Activated naive CD8-positive, alpha-beta T cell treated with anti-CD3 and anti-CD28 coated beads for 36 hours (primary cell): Measurements from ENCODE around the gene RGS3. TPM values are rescaled to one million over a fixed set of nuclear protein-coding genes. Genes with fewer than 3 reads are reported as not detected.

Experiments
- DNase-seq: peaks from one replicate; pipeline ENCODE4 v3.0.0; 2021
- H3K27ac Mint-ChIP-seq: one replicate; pipeline ENCODE4 v1.8.0; 2022; ENCODE audit warnings: mild to moderate bottlenecking, moderate library complexity, mixed read lengths
- H3K27me3 Mint-ChIP-seq: one replicate; pipeline ENCODE4 v1.8.0; 2022; ENCODE audit warnings: mild to moderate bottlenecking, mixed read lengths
- H3K36me3 Mint-ChIP-seq: one replicate; pipeline ENCODE4 v1.8.0; 2021; ENCODE audit warnings: mild to moderate bottlenecking, mixed read lengths
- H3K4me1 Mint-ChIP-seq: one replicate; pipeline ENCODE4 v1.8.0; 2021; ENCODE audit warnings: mixed read lengths
- H3K4me3 Mint-ChIP-seq: one replicate; pipeline ENCODE4 v1.8.0; 2022; ENCODE audit warnings: mild to moderate bottlenecking, moderate library complexity, mixed read lengths
- H3K9me3 Mint-ChIP-seq: one replicate; pipeline ENCODE4 v1.8.0; 2022; ENCODE audit warnings: mixed read lengths
- total RNA-seq, 2 experiments: library from RNA; stranded (reverse); gene quantifications; one replicate each; pipeline ENCODE4 v1.2.3, GENCODE V29; 2021

The RGS3 gene
- total RNA-seq, 2 experiments from 2014 or later = 61.7 to 65.0 TPM

DNA sequence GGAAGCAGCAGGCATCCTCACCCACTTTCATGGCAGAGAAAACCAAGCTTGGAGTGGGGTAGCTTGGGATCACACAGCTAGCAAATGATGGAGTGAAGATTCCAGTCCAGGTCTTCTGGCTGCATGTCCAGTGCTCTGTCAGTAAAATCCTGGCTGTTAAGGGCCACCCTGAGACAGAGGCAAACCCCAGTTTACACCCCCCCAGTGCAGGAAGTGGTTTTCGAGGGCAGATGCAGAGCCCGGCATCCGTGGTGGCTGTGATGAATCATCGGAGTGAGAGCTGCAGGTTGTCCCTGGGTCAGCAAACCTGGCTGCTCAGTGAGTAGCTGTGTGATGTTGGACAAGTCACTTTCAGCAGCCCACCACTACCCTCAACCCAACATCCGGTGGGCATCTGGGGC lies 115.4 kb downstream of the RGS3 start:
- H3K36me3 Mint-ChIP-seq = peaks cover 32% of the 10 kb centered on the region
- DNase-seq = peak; percentile 89
- peak overlapping the region; percentile 59 for H3K4me3 Mint-ChIP-seq
- H3K9me3 Mint-ChIP-seq = no peaks in the 10 kb centered on the region
- H3K4me1 Mint-ChIP-seq = peaks cover 80% of the 10 kb centered on the region
- no peaks in the 10 kb centered on the region for H3K27me3 Mint-ChIP-seq
- H3K27ac Mint-ChIP-seq = peak overlapping the region; percentile 93

DNA sequence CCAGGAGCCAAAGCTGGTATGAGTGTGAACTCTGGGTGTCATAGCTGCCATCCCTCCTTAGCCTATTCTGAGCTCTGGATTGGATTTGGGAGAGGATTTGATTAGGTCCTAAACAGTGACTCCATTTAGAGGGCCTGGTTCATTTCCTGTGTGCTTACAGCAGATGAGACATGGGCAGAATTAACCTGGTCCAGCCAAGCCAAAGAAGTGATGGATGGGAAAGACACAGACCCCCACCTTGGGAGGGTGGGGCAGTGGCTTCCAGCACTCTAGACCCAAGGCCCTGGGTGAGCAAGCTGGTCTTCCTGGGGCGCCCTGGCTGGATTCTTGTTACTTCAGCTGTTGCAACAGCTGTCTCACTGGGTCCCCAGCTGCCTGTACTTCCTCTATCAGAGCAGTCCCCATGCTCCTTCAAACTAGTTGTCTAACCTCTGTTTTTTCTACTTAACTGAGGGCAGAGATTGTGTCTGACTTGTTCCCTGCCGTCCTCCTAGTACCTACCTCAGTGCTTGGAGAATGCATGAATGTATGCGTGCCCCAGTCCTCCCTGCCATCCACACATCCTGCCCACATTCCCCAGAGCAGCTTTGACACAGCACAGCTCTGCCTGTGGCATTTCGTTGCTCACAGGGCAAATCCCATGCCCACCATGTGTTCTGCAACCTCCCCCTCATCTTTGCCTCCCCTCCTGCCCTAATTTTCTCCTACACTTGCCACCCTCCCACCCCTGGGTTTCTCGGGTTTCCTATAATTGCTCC lies 115.9 kb downstream of the RGS3 start:
- DNase-seq = no peak
- peaks cover 29% of the 10 kb centered on the region for H3K36me3 Mint-ChIP-seq
- H3K4me1 Mint-ChIP-seq = peaks cover 76% of the 10 kb centered on the region
- no peaks in the 10 kb centered on the region for H3K27me3 Mint-ChIP-seq
- no peaks in the 10 kb centered on the region for H3K9me3 Mint-ChIP-seq
- H3K27ac Mint-ChIP-seq = peak overlapping the region; percentile 93
- H3K4me3 Mint-ChIP-seq = peak overlapping the region; percentile 75

GRCh38 chr9:113580041-113580953 lies 116.8 kb downstream of the RGS3 start:
- H3K4me1 Mint-ChIP-seq = peaks cover 81% of the 10 kb centered on the region
- DNase-seq = peak; percentile 58
- H3K9me3 Mint-ChIP-seq = no peaks in the 10 kb centered on the region
- H3K36me3 Mint-ChIP-seq = peaks cover 29% of the 10 kb centered on the region
- H3K4me3 Mint-ChIP-seq = peak overlapping the region; percentile 75
- peak overlapping the region; percentile 93 for H3K27ac Mint-ChIP-seq
- H3K27me3 Mint-ChIP-seq = no peaks in the 10 kb centered on the region

DNA sequence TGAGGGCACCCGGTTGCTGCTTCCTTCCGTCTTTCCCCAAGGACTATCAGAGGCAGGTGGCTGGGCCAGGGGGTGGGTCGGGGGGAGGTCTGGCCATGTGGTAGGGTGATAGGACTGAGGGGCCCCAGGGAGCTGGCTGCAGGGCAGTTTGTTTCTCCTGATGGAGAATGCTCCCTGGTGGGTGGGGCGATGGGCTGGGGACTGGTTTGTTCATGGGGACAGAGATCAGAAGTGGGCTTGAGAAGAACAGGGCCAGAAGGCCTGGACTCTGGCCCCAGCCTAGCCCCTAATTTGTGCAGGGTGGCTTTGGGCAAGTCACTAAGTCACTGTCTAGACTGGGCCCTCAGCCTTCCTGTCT lies 117.4 kb downstream of the RGS3 start:
- Mint-ChIP-seq H3K4me1 (peaks cover 80% of the 10 kb centered on the region), H3K36me3 (peaks cover 36% of the 10 kb centered on the region), H3K27me3 (no peaks in the 10 kb centered on the region), H3K9me3 (no peaks in the 10 kb centered on the region), H3K4me3 (peak overlapping the region; percentile 75), H3K27ac (peak overlapping the region; percentile 93)
- no peak for DNase-seq

- peaks cover 89% of the 10 kb centered on the region for H3K4me1 Mint-ChIP-seq
- no peaks in the 10 kb centered on the region for H3K27me3 Mint-ChIP-seq
- DNase-seq = peak; percentile 84
- peak overlapping the region; percentile 93 for H3K27ac Mint-ChIP-seq
- H3K9me3 Mint-ChIP-seq = no peaks in the 10 kb centered on the region
- H3K36me3 Mint-ChIP-seq = peaks cover 34% of the 10 kb centered on the region
- peak overlapping the region; percentile 75 for H3K4me3 Mint-ChIP-seq
Observed at GRCh38 chr9:113581865-113582697, 118.6 kb downstream of the RGS3 start.

DNA sequence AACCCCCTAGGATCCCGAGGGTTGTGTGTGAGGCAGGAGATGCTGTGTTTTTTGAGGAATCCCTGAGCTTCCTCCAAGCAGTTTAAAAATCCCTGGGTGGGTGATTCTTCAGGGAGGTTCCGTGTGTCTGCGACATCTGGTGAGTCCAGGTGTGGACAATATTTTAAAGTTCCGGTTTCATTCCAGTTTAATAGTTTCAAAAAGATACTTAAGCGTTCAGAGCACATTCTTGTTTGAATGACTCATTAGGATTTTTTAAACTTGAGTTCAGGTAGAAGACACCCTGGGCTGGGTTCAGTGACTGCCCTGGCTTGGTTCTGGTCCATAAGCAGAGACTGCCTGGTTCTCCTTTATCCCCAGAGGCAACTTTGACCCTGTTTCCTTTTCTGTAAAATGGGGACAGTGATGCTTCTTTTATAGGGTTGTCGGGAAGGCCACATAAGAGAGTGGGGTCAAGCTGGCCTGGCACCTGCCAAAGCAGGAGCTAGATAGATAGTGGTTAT lies 119.2 kb downstream of the RGS3 start:
- peak overlapping the region; percentile 93 for H3K27ac Mint-ChIP-seq
- no peaks in the 10 kb centered on the region for H3K9me3 Mint-ChIP-seq
- no peak for DNase-seq
- peak overlapping the region; percentile 75 for H3K4me3 Mint-ChIP-seq
- peaks cover 36% of the 10 kb centered on the region for H3K36me3 Mint-ChIP-seq
- H3K27me3 Mint-ChIP-seq = no peaks in the 10 kb centered on the region
- peaks cover 83% of the 10 kb centered on the region for H3K4me1 Mint-ChIP-seq

DNA sequence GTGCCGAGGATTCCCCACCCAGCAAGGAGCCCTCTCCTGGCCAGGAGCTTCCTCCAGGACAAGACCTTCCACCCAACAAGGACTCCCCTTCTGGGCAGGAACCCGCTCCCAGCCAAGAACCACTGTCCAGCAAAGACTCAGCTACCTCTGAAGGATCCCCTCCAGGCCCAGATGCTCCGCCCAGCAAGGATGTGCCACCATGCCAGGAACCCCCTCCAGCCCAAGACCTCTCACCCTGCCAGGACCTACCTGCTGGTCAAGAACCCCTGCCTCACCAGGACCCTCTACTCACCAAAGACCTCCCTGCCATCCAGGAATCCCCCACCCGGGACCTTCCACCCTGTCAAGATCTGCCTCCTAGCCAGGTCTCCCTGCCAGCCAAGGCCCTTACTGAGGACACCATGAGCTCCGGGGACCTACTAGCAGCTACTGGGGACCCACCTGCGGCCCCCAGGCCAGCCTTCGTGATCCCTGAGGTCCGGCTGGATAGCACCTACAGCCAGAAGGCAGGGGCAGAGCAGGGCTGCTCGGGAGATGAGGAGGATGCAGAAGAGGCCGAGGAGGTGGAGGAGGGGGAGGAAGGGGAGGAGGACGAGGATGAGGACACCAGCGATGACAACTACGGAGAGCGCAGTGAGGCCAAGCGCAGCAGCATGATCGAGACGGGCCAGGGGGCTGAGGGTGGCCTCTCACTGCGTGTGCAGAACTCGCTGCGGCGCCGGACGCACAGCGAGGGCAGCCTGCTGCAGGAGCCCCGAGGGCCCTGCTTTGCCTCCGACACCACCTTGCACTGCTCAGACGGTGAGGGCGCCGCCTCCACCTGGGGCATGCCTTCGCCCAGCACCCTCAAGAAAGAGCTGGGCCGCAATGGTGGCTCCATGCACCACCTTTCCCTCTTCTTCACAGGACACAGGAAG lies 120.2 kb downstream of the RGS3 start:
- Mint-ChIP-seq H3K36me3 (peaks cover 36% of the 10 kb centered on the region), H3K4me3 (no peak overlapping the region), H3K27me3 (no peaks in the 10 kb centered on the region), H3K9me3 (no peaks in the 10 kb centered on the region), H3K4me1 (peaks cover 74% of the 10 kb centered on the region), H3K27ac (peak overlapping the region; percentile 78)
- no peak for DNase-seq

DNA sequence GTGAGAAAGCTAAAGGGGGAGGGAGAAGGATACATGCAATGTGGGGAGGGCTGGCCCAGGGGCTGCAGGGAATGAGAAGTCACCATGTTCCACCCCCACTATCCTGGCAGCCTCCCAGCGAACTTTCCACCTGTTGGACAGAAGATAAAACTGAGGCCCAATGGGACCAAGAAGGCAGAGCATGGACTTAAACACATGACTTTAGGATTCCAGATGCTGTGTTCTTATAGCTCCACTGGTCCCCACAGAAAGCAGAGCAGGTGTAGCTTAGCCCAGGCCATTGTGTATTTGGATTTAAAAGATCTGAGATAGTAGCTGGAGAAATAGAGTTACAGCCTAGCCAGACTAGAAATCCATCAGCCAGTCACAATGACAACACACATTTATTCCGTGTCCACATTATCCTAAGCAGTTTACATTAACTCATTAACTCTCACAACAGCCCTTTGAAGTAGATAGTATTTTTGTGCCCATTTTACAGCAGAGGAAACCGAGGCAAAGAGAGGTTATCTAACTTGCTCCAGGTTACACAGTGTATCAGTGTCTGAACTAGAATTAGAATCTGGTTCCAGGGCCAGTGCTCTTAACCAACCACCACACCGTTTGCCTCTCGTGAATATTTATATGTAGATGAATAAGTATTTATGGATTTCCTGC lies 121.0 kb downstream of the RGS3 start:
- Mint-ChIP-seq H3K36me3 (peaks cover 34% of the 10 kb centered on the region), H3K4me1 (peaks cover 66% of the 10 kb centered on the region), H3K9me3 (no peaks in the 10 kb centered on the region), H3K27me3 (no peaks in the 10 kb centered on the region), H3K4me3 (no peak overlapping the region), H3K27ac (no peak overlapping the region)
- DNase-seq = no peak

DNA sequence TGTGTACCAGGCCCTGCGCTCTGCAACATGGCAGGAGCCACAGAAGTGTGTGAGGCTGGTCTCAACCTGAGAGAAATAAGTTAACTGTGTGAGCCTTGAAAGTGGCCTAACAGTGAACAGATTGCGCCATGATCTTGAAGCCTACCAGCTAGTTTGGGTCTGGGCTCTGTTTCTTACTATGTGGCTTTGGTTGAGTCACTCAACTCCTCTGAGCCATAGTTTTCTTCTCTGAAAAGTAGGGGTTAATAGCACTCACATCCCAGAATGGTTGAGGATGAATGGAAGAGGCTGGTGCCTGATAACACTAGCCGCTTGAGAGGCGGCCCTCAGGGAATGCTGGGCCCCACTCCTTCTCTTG lies 121.5 kb downstream of the RGS3 start:
- H3K4me3 Mint-ChIP-seq = no peak overlapping the region
- DNase-seq = no peak
- no peaks in the 10 kb centered on the region for H3K27me3 Mint-ChIP-seq
- peaks cover 32% of the 10 kb centered on the region for H3K36me3 Mint-ChIP-seq
- no peak overlapping the region for H3K27ac Mint-ChIP-seq
- H3K9me3 Mint-ChIP-seq = no peaks in the 10 kb centered on the region
- H3K4me1 Mint-ChIP-seq = peaks cover 61% of the 10 kb centered on the region

GRCh38 chr9:113585555-113585954 lies 122.0 kb downstream of the RGS3 start:
- H3K27me3 Mint-ChIP-seq = no peaks in the 10 kb centered on the region
- H3K4me3 Mint-ChIP-seq = no peak overlapping the region
- peaks cover 57% of the 10 kb centered on the region for H3K4me1 Mint-ChIP-seq
- H3K27ac Mint-ChIP-seq = peak overlapping the region; percentile 47
- H3K9me3 Mint-ChIP-seq = no peaks in the 10 kb centered on the region
- DNase-seq = no peak
- H3K36me3 Mint-ChIP-seq = peaks cover 32% of the 10 kb centered on the region

GRCh38 chr9:113587471-113588031 lies 124.0 kb downstream of the RGS3 start:
- H3K36me3 Mint-ChIP-seq = peaks cover 30% of the 10 kb centered on the region
- peak overlapping the region; percentile 48 for H3K27ac Mint-ChIP-seq
- no peaks in the 10 kb centered on the region for H3K27me3 Mint-ChIP-seq
- H3K4me1 Mint-ChIP-seq = peaks cover 50% of the 10 kb centered on the region
- H3K9me3 Mint-ChIP-seq = no peaks in the 10 kb centered on the region
- DNase-seq = no peak
- H3K4me3 Mint-ChIP-seq = no peak overlapping the region

- no peak overlapping the region for H3K4me3 Mint-ChIP-seq
- DNase-seq = no peak
- no peaks in the 10 kb centered on the region for H3K27me3 Mint-ChIP-seq
- H3K27ac Mint-ChIP-seq = no peak overlapping the region
- H3K36me3 Mint-ChIP-seq = peaks cover 29% of the 10 kb centered on the region
- H3K4me1 Mint-ChIP-seq = peaks cover 49% of the 10 kb centered on the region
- no peaks in the 10 kb centered on the region for H3K9me3 Mint-ChIP-seq
Observed at GRCh38 chr9:113588242-113588810, 124.8 kb downstream of the RGS3 start.

DNA sequence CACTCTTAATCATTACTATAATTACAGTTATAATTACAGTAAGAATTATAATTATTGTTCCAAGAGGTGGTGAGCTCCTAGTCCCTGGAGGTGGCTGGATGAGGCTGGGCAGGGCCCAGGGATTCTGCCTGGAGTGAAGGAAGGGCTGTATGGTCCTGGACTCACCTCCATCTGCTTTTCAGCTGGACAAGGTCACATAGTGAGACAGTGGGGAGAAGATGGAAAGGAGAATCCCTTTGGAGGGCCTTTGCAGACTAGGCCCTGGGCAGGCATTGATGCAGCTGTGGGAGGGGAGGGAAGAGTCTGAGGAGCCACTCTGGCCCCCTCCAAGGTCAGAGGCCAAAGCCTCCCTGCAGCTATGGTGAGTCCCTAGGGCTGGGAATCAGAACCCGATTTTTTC lies 125.4 kb downstream of the RGS3 start:
- Mint-ChIP-seq H3K27ac (no peak overlapping the region), H3K27me3 (no peaks in the 10 kb centered on the region), H3K36me3 (peaks cover 24% of the 10 kb centered on the region), H3K4me1 (peaks cover 48% of the 10 kb centered on the region), H3K4me3 (no peak overlapping the region), H3K9me3 (no peaks in the 10 kb centered on the region)
- DNase-seq = no peak
